Osteocyte (in vitro differentiated cells): ENCODE data around the gene RAB5B. TPM values are rescaled to one million over a fixed set of nuclear protein-coding genes. Genes with fewer than 3 reads are reported as not detected.
"Not testable (repeated sequence)": the region's sequence is repeated elsewhere in the genome, so short reads cannot be mapped to it uniquely, and the experiment has no call there.

ENCODE experiments used
- DNase-seq: peaks from one replicate; pipeline ENCODE4 v3.0.0; 2021; ENCODE audit warnings: mixed read lengths; ENCODE audit not compliant: unreplicated experiment; ENCODE audit errors: extremely low spot score
- H3K27ac Mint-ChIP-seq: one replicate; pipeline ENCODE4 v1.8.0; 2021; ENCODE audit warnings: mild to moderate bottlenecking, mixed read lengths; ENCODE audit not compliant: unreplicated experiment
- H3K27me3 Mint-ChIP-seq: one replicate; pipeline ENCODE4 v1.8.0; 2021; ENCODE audit warnings: mixed read lengths; ENCODE audit not compliant: unreplicated experiment
- H3K36me3 Mint-ChIP-seq: one replicate; pipeline ENCODE4 v1.8.0; 2021; ENCODE audit warnings: mixed read lengths; ENCODE audit not compliant: unreplicated experiment
- H3K4me1 Mint-ChIP-seq: one replicate; pipeline ENCODE4 v1.8.0; 2021; ENCODE audit warnings: mixed read lengths; ENCODE audit not compliant: unreplicated experiment
- H3K4me3 Mint-ChIP-seq: one replicate; pipeline ENCODE4 v1.8.0; 2021; ENCODE audit warnings: mild to moderate bottlenecking, moderate library complexity, mixed read lengths; ENCODE audit not compliant: unreplicated experiment
- H3K9me3 Mint-ChIP-seq: one replicate; pipeline ENCODE4 v1.8.0; 2021; ENCODE audit warnings: mixed read lengths; ENCODE audit not compliant: unreplicated experiment
- total RNA-seq: library from RNA; stranded (reverse); gene quantifications from 2 replicates; pipeline ENCODE4 v1.2.1, GENCODE V29; 2021
- TF ChIP-seq, protein P1 (sequence below): fragments of 200-600 bp; sonication (generic); IDR thresholded peaks from 2 replicates; pipeline ENCODE4 v1.5.0; 2021; ENCODE audit warnings: antibody characterized with exemption, mild to moderate bottlenecking, moderate library complexity

RAB5B gene
- total RNA-seq, 1 donor from 2014 or later, result 126 TPM

DNA sequence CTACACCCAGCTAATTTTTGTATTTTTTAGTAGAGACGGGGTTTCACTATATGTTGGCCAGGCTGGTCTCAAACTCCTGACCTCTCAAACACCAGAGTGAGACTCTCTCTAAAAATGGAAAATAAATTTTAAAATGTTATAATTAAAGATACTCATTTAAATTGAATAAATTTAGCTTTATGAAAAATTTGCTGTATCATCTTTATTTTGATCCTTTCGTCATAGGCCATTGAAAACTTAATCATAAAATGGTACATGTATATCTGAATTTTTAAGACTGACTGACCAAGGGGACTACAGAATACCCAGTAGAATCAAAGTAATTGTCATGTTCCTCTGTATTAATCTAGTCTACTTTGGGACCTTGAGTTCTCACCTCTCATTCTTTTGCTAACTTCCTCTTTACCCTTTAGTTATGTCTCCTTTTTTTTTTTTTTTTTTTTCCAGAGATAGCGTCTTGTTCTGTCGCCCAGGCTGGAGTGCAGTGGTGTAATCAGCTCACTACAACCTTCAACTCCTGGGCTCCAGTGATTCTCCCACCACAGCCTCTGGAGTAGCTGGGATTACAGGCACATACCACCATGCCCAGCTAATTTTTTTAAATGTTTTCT lies 9.5 kb downstream of the RAB5B start:
- H3K27me3 Mint-ChIP-seq, result no peaks in the 10 kb centered on the region
- no peaks in the 10 kb centered on the region for H3K4me1 Mint-ChIP-seq
- H3K27ac Mint-ChIP-seq, result no peak overlapping the region
- H3K9me3 Mint-ChIP-seq, result no peaks in the 10 kb centered on the region
- H3K4me3 Mint-ChIP-seq, result no peak overlapping the region
- TF ChIP-seq, protein P1, sequence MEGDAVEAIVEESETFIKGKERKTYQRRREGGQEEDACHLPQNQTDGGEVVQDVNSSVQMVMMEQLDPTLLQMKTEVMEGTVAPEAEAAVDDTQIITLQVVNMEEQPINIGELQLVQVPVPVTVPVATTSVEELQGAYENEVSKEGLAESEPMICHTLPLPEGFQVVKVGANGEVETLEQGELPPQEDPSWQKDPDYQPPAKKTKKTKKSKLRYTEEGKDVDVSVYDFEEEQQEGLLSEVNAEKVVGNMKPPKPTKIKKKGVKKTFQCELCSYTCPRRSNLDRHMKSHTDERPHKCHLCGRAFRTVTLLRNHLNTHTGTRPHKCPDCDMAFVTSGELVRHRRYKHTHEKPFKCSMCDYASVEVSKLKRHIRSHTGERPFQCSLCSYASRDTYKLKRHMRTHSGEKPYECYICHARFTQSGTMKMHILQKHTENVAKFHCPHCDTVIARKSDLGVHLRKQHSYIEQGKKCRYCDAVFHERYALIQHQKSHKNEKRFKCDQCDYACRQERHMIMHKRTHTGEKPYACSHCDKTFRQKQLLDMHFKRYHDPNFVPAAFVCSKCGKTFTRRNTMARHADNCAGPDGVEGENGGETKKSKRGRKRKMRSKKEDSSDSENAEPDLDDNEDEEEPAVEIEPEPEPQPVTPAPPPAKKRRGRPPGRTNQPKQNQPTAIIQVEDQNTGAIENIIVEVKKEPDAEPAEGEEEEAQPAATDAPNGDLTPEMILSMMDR, result no peak
- DNase-seq, result no peak
- peaks cover 25% of the 10 kb centered on the region for H3K36me3 Mint-ChIP-seq

GRCh38 chr12:55984861-55985260 lies 11.0 kb downstream of the RAB5B start:
- Mint-ChIP-seq H3K36me3 (peaks cover 26% of the 10 kb centered on the region), H3K27me3 (no peaks in the 10 kb centered on the region), H3K27ac (no peak overlapping the region), H3K9me3 (no peaks in the 10 kb centered on the region), H3K4me3 (no peak overlapping the region), H3K4me1 (no peaks in the 10 kb centered on the region)
- DNase-seq, result no peak
- TF ChIP-seq, protein P1, result no peak

DNA sequence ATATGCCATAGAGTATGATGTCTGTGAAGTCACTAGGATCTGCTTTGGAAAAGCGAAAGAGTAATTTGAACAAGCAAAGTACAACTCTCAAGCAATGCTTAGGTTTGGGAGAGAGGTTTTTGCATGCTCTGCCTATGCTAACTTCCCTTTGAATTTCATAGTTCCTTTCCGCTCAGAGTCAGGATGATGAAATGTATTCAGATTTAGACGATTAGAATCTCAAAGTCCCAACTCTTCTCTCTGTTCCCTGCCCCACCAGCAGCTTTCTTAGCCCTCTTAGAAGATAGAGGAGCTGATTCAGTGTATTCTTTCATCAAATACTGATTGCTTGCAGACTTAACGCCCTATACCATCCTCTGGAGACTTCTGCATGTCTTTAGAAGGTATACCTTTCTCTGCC lies 11.5 kb downstream of the RAB5B start:
- Mint-ChIP-seq H3K27me3 (no peaks in the 10 kb centered on the region), H3K4me1 (no peaks in the 10 kb centered on the region), H3K27ac (peak overlapping the region; percentile 4), H3K9me3 (no peaks in the 10 kb centered on the region), H3K4me3 (no peak overlapping the region), H3K36me3 (peaks cover 25% of the 10 kb centered on the region)
- TF ChIP-seq, protein P1, result no peak
- DNase-seq, result no peak

GRCh38 chr12:55985976-55986375 lies 12.1 kb downstream of the RAB5B start:
- not testable (repeated sequence) for H3K27ac Mint-ChIP-seq, H3K4me3 Mint-ChIP-seq, H3K9me3 Mint-ChIP-seq, H3K27me3 Mint-ChIP-seq, H3K4me1 Mint-ChIP-seq, DNase-seq
- peaks cover 26% of the 10 kb centered on the region for H3K36me3 Mint-ChIP-seq

GRCh38 chr12:55991110-55991509 lies 17.2 kb downstream of the RAB5B start:
- Mint-ChIP-seq H3K9me3 (no peaks in the 10 kb centered on the region), H3K27ac (no peak overlapping the region), H3K4me1 (peaks cover 2% of the 10 kb centered on the region), H3K4me3 (no peak overlapping the region), H3K36me3 (peaks cover 42% of the 10 kb centered on the region), H3K27me3 (no peaks in the 10 kb centered on the region)
- TF ChIP-seq, protein P1, result no peak
- DNase-seq, result no peak
